Measurements from ENCODE around the gene TTC36. TPM values are rescaled to one million over a fixed set of nuclear protein-coding genes. Genes with fewer than 3 reads are reported as not detected.

TTC36 gene
- total RNA-seq, 1 experiment from 2014 or later, result 1.2 TPM

- ATAC-seq (no peak), DNase-seq (ENCODE audit: low read depth, low spot score) (no peak)
- in situ Hi-C loops (cut with HindIII; ENCODE audit: low pct_unique_long_range_greater_than_20kb, low sequenced_read_pairs), result no loop called here
- Histone ChIP-seq H3K27me3 (ENCODE audit: control insufficient read depth, insufficient read depth, low read length) (no peaks in the 10 kb centered on the region), H3K36me3 (ENCODE audit: control insufficient read depth, insufficient read depth, low read length) (no peaks in the 10 kb centered on the region), H3K4me3 (ENCODE audit: low read depth in 2 of 2, low read length in 2 of 2) (no peak overlapping the region), H3K4me1 (ENCODE audit: control insufficient read depth, insufficient read depth, low read length) (no peaks in the 10 kb centered on the region), H3K27ac (ENCODE audit: low read length) (no peak overlapping the region), H3K9me3 (ENCODE audit: control insufficient read depth, insufficient read depth, low read depth, low read length) (no peaks in the 10 kb centered on the region)
- CTCF ChIA-PET, result interaction anchor here (0.5 kb wide), 1 partner anchor 434 kb away, joined by 5 read pairs; no protein-coding TSS in a partner anchor
- no TSS peak for BruUV-seq (replicated peaks)
- no peak for TF ChIP-seq REST (IDR thresholded peaks at IDR 0.05; ENCODE audit: insufficient read depth in 1 of 2, low read depth in 2 of 2, low read length in 1 of 2)
- no peak for TF ChIP-seq CTCF (IDR thresholded peaks at IDR 0.05)
- no peak for TF ChIP-seq SIN3A (IDR thresholded peaks at IDR 0.05; ENCODE audit: borderline replicate concordance, insufficient read depth, low read depth, low read length)
- no peak for TF ChIP-seq TCF7L2 (IDR thresholded peaks at IDR 0.05; ENCODE audit: low read depth, low read length)
- no peak for TF ChIP-seq POLR2AphosphoS5 (IDR thresholded peaks at IDR 0.05; ENCODE audit: low read depth, low read length)
- POLR2A ChIA-PET, result no interaction called here
- intact Hi-C loops (cut with micrococcal nuclease; ENCODE audit: unreplicated experiment), result no loop called here
Observed at GRCh38 chr11:118552341-118552740, 25.1 kb downstream of the TTC36 start.

GRCh38 chr11:118560806-118561205, 33.5 kb downstream of the TTC36 start:
- TF ChIP-seq REST (IDR thresholded peaks at IDR 0.05; ENCODE audit: insufficient read depth in 1 of 2, low read depth in 2 of 2, low read length in 1 of 2), result no peak
- TF ChIP-seq TCF7L2 (IDR thresholded peaks at IDR 0.05; ENCODE audit: low read depth, low read length), result no peak
- TF ChIP-seq SIN3A (IDR thresholded peaks at IDR 0.05; ENCODE audit: borderline replicate concordance, insufficient read depth, low read depth, low read length), result no peak
- ATAC-seq (no peak), DNase-seq (ENCODE audit: low read depth, low spot score) (no peak)
- Histone ChIP-seq H3K4me3 (ENCODE audit: low read depth in 2 of 2, low read length in 2 of 2) (no peak overlapping the region), H3K27me3 (ENCODE audit: control insufficient read depth, insufficient read depth, low read length) (no peaks in the 10 kb centered on the region), H3K9me3 (ENCODE audit: control insufficient read depth, insufficient read depth, low read depth, low read length) (no peaks in the 10 kb centered on the region), H3K4me1 (ENCODE audit: control insufficient read depth, insufficient read depth, low read length) (peaks cover 4% of the 10 kb centered on the region), H3K27ac (ENCODE audit: low read length) (no peak overlapping the region), H3K36me3 (ENCODE audit: control insufficient read depth, insufficient read depth, low read length) (no peaks in the 10 kb centered on the region; the same call in 1 of the 2 replicates)
- ChIA-PET CTCF (no interaction called here), POLR2A (no interaction called here)
- no TSS peak for BruUV-seq (replicated peaks)
- intact Hi-C loops (cut with micrococcal nuclease; ENCODE audit: unreplicated experiment), result no loop called here
- in situ Hi-C loops (cut with HindIII; ENCODE audit: low pct_unique_long_range_greater_than_20kb, low sequenced_read_pairs), result no loop called here

Data from Panc1 (cell line).